Neural progenitor cell (in vitro differentiated cells): ENCODE data around the gene SYNJ2.

ENCODE experiments used
- EZH2 ChIP-seq: fragments of 200-600 bp; sonication (generic); IDR thresholded peaks from 2 replicates; pipeline ENCODE4 v1.6.1; 2017; ENCODE audit warnings: antibody characterized with exemption, mild to moderate bottlenecking, moderate library complexity
- EZH2phosphoT487 ChIP-seq: fragments of 200-600 bp; sonication (generic); IDR thresholded peaks from 2 replicates; pipeline ENCODE4 v1.6.1; 2017; ENCODE audit warnings: antibody characterized with exemption
- TF ChIP-seq, protein P1 (sequence below): fragments of 200-600 bp; sonication (generic); IDR thresholded peaks from 2 replicates; pipeline ENCODE4 v1.5.1; 2017; ENCODE audit warnings: antibody characterized with exemption, mild to moderate bottlenecking

- TF ChIP-seq, protein P1, sequence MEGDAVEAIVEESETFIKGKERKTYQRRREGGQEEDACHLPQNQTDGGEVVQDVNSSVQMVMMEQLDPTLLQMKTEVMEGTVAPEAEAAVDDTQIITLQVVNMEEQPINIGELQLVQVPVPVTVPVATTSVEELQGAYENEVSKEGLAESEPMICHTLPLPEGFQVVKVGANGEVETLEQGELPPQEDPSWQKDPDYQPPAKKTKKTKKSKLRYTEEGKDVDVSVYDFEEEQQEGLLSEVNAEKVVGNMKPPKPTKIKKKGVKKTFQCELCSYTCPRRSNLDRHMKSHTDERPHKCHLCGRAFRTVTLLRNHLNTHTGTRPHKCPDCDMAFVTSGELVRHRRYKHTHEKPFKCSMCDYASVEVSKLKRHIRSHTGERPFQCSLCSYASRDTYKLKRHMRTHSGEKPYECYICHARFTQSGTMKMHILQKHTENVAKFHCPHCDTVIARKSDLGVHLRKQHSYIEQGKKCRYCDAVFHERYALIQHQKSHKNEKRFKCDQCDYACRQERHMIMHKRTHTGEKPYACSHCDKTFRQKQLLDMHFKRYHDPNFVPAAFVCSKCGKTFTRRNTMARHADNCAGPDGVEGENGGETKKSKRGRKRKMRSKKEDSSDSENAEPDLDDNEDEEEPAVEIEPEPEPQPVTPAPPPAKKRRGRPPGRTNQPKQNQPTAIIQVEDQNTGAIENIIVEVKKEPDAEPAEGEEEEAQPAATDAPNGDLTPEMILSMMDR, result no peak
- TF ChIP-seq EZH2 (no peak), EZH2phosphoT487 (no peak)
These were observed 54.6 kb downstream of the SYNJ2 start for GRCh38 chr6:158036261-158036660.
